HEK293 (cell line): ENCODE measurements around the gene CAND1.

Source experiments
- EGR2 ChIP-seq: fragments of 450-650 bp; formaldehyde crosslinking; IDR thresholded peaks from 2 replicates; pipeline ENCODE4 v1.5.1; 2016; ENCODE audit warnings: low read depth, missing biosample characterization, missing genetic modification characterization
- GLI2 ChIP-seq: fragments of 450-650 bp; formaldehyde crosslinking; IDR thresholded peaks from 2 replicates; pipeline ENCODE4; 2017; ENCODE audit warnings: missing biosample characterization, missing genetic modification characterization, low read depth, borderline replicate concordance
- KLF8 ChIP-seq: fragments of 450-650 bp; formaldehyde crosslinking; IDR thresholded peaks from 2 replicates; pipeline ENCODE4 v1.5.1; 2016; ENCODE audit warnings: missing biosample characterization, missing genetic modification characterization
- MYNN ChIP-seq: fragments of 450-650 bp; formaldehyde crosslinking; IDR thresholded peaks from 2 replicates; pipeline ENCODE4 v1.5.1; 2016; ENCODE audit warnings: missing biosample characterization, missing genetic modification characterization, borderline replicate concordance
- PRDM1 ChIP-seq: fragments of 450-650 bp; formaldehyde crosslinking; IDR thresholded peaks from 2 replicates; pipeline ENCODE4; 2016; ENCODE audit warnings: missing biosample characterization, missing genetic modification characterization
- SP2 ChIP-seq: fragments of 450-650 bp; formaldehyde crosslinking; IDR thresholded peaks from 2 replicates; pipeline ENCODE4 v1.5.1; 2016; ENCODE audit warnings: missing biosample characterization, missing genetic modification characterization
- SP3 ChIP-seq: fragments of 450-650 bp; formaldehyde crosslinking; IDR thresholded peaks from 2 replicates; pipeline ENCODE4 v1.5.1; 2016; ENCODE audit warnings: missing biosample characterization, missing genetic modification characterization
- ZEB2 ChIP-seq: fragments of 450-650 bp; formaldehyde crosslinking; IDR thresholded peaks from 2 replicates; pipeline ENCODE4 v1.5.1; 2016; ENCODE audit warnings: missing biosample characterization, missing genetic modification characterization
- ZIC2 ChIP-seq: fragments of 450-650 bp; formaldehyde crosslinking; IDR thresholded peaks from 2 replicates; pipeline ENCODE4 v1.5.1; 2016; ENCODE audit warnings: missing biosample characterization, missing genetic modification characterization
- ZNF155 ChIP-seq: fragments of 450-650 bp; formaldehyde crosslinking; IDR thresholded peaks from 2 replicates; pipeline ENCODE4 v1.5.1; 2016; ENCODE audit warnings: missing biosample characterization, missing genetic modification characterization
- ZNF211 ChIP-seq: fragments of 450-650 bp; formaldehyde crosslinking; IDR thresholded peaks from 2 replicates; pipeline ENCODE4 v1.5.1; 2016; ENCODE audit warnings: low read depth, missing biosample characterization, missing genetic modification characterization
- ZNF24 ChIP-seq: fragments of 450-650 bp; formaldehyde crosslinking; IDR thresholded peaks from 2 replicates; pipeline ENCODE4 v1.5.1; 2016; ENCODE audit warnings: missing biosample characterization, missing genetic modification characterization
- ZNF248 ChIP-seq: fragments of 450-650 bp; formaldehyde crosslinking; IDR thresholded peaks from 2 replicates; pipeline ENCODE4 v1.5.1; 2017; ENCODE audit warnings: missing biosample characterization, missing genetic modification characterization
- ZNF302 ChIP-seq: fragments of 450-650 bp; formaldehyde crosslinking; IDR thresholded peaks from 2 replicates; pipeline ENCODE4 v1.5.1; 2016; ENCODE audit warnings: missing biosample characterization, missing genetic modification characterization, low read depth
- ZNF514 ChIP-seq: fragments of 450-650 bp; formaldehyde crosslinking; IDR thresholded peaks from 2 replicates; pipeline ENCODE4 v1.5.1; 2016; ENCODE audit warnings: missing biosample characterization, missing genetic modification characterization
- ZNF521 ChIP-seq: fragments of 450-650 bp; formaldehyde crosslinking; IDR thresholded peaks from 2 replicates; pipeline ENCODE4 v1.5.1; 2017; ENCODE audit warnings: missing biosample characterization, mild to moderate bottlenecking, missing genetic modification characterization
- ZNF624 ChIP-seq: fragments of 450-650 bp; formaldehyde crosslinking; IDR thresholded peaks from 2 replicates; pipeline ENCODE4 v1.5.1; 2017; ENCODE audit warnings: missing biosample characterization, missing genetic modification characterization
- ZNF660 ChIP-seq: fragments of 450-650 bp; IDR thresholded peaks from 2 replicates; pipeline ENCODE4 v1.5.1; 2018; ENCODE audit warnings: missing biosample characterization, mild to moderate bottlenecking, missing genetic modification characterization
- ZNF76 ChIP-seq: fragments of 450-650 bp; formaldehyde crosslinking; IDR thresholded peaks from 2 replicates; pipeline ENCODE4; 2016; ENCODE audit warnings: low read depth, missing biosample characterization, missing genetic modification characterization, borderline replicate concordance
- ZNF843 ChIP-seq: fragments of 450-650 bp; formaldehyde crosslinking; IDR thresholded peaks from 2 replicates; pipeline ENCODE4 v1.5.1; 2016; ENCODE audit warnings: missing biosample characterization, missing genetic modification characterization
- TF ChIP-seq, protein P1 (sequence below): fragments of 450-650 bp; formaldehyde crosslinking; IDR thresholded peaks from 2 replicates; pipeline ENCODE4 v1.5.1; 2016; ENCODE audit warnings: missing biosample characterization, missing genetic modification characterization
- TF ChIP-seq, protein P2 (sequence below): fragments of 450-650 bp; formaldehyde crosslinking; IDR thresholded peaks from 2 replicates; pipeline ENCODE4 v1.5.1; 2016; ENCODE audit warnings: missing biosample characterization, missing genetic modification characterization, low read depth
- TF ChIP-seq, protein P3 (sequence below): fragments of 450-650 bp; formaldehyde crosslinking; IDR thresholded peaks from 2 replicates; pipeline ENCODE4 v1.5.1; 2016; ENCODE audit warnings: missing biosample characterization, missing genetic modification characterization
- TF ChIP-seq, protein P4 (sequence below): fragments of 450-650 bp; formaldehyde crosslinking; IDR thresholded peaks from 2 replicates; pipeline ENCODE4 v1.5.1; 2016; ENCODE audit warnings: missing biosample characterization, missing genetic modification characterization
- TF ChIP-seq, protein P5 (sequence below): fragments of 450-650 bp; formaldehyde crosslinking; IDR thresholded peaks from 2 replicates; pipeline ENCODE4 v1.5.1; 2016; ENCODE audit warnings: missing biosample characterization, missing genetic modification characterization
- TF ChIP-seq, protein P6 (sequence below): fragments of 450-650 bp; IDR thresholded peaks from 2 replicates; pipeline ENCODE4 v1.5.1; 2018; ENCODE audit warnings: missing biosample characterization, missing genetic modification characterization
- TF ChIP-seq, protein P7 (sequence below): fragments of 450-650 bp; formaldehyde crosslinking; IDR thresholded peaks from 2 replicates; pipeline ENCODE4 v1.5.1; 2016; ENCODE audit warnings: missing biosample characterization, missing genetic modification characterization
- TF ChIP-seq, protein P8 (sequence below): fragments of 450-650 bp; formaldehyde crosslinking; IDR thresholded peaks from 2 replicates; pipeline ENCODE4 v1.5.1; 2017; ENCODE audit warnings: missing biosample characterization, mild to moderate bottlenecking, missing genetic modification characterization, moderate library complexity

Gene CAND1

DNA sequence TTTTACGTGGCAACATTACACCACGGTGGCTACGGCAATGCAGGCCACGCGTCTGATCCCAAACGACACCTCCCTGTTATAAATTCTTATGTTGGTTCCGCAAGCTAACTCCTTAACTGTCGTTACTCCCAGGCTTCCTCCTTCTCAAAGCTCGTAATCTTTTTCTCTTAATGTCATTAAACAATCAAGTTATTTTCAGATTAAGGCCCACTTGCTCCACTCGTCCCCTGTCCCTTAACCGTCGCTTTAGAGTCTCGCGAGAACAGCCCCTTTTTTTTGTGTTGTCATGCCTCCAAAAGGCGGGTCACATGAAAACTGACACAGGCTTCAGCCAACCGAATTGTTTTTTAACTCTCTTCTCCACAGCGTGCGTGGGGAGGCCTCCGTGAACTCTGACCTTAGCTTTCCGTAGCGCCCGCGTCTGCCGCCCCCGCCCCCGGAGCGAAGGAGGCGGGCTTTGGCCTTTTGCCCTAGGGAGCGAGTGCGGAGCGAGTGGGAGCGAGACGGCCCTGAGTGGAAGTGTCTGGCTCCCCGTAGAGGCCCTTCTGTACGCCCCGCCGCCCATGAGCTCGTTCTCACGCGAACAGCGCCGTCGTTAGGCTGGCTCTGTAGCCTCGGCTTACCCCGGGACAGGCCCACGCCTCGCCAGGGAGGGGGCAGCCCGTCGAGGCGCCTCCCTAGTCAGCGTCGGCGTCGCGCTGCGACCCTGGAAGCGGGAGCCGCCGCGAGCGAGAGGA lies at the start of gene CAND1 (continued):
- TF ChIP-seq, protein P1, sequence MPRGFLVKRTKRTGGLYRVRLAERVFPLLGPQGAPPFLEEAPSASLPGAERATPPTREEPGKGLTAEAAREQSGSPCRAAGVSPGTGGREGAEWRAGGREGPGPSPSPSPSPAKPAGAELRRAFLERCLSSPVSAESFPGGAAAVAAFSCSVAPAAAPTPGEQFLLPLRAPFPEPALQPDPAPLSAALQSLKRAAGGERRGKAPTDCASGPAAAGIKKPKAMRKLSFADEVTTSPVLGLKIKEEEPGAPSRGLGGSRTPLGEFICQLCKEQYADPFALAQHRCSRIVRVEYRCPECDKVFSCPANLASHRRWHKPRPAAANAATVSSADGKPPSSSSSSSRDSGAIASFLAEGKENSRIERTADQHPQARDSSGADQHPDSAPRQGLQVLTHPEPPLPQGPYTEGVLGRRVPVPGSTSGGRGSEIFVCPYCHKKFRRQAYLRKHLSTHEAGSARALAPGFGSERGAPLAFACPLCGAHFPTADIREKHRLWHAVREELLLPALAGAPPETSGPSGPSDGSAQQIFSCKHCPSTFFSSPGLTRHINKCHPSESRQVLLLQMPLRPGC (tag by site-specific recombination), result 0 out of 2 replicates have a peak, but pooled peaks have one; percentile 15
- TF ChIP-seq, protein P2, sequence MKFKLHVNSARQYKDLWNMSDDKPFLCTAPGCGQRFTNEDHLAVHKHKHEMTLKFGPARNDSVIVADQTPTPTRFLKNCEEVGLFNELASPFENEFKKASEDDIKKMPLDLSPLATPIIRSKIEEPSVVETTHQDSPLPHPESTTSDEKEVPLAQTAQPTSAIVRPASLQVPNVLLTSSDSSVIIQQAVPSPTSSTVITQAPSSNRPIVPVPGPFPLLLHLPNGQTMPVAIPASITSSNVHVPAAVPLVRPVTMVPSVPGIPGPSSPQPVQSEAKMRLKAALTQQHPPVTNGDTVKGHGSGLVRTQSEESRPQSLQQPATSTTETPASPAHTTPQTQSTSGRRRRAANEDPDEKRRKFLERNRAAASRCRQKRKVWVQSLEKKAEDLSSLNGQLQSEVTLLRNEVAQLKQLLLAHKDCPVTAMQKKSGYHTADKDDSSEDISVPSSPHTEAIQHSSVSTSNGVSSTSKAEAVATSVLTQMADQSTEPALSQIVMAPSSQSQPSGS (tag by site-specific recombination), result peak; percentile 79
- peak; percentile 19; the same call in 1 of the 2 replicates for TF ChIP-seq ZNF660 (tag by site-specific recombination)
- no peak for TF ChIP-seq ZNF624 (tag by site-specific recombination)
- TF ChIP-seq ZNF155 (tag by site-specific recombination), result no peak
- peak; percentile 44; the same call in 1 of the 2 replicates for TF ChIP-seq ZNF76
- peak; percentile 98 for TF ChIP-seq SP3
- peak; percentile 94 for TF ChIP-seq SP2
- TF ChIP-seq, protein P3, sequence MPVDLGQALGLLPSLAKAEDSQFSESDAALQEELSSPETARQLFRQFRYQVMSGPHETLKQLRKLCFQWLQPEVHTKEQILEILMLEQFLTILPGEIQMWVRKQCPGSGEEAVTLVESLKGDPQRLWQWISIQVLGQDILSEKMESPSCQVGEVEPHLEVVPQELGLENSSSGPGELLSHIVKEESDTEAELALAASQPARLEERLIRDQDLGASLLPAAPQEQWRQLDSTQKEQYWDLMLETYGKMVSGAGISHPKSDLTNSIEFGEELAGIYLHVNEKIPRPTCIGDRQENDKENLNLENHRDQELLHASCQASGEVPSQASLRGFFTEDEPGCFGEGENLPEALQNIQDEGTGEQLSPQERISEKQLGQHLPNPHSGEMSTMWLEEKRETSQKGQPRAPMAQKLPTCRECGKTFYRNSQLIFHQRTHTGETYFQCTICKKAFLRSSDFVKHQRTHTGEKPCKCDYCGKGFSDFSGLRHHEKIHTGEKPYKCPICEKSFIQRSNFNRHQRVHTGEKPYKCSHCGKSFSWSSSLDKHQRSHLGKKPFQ, result no peak
- TF ChIP-seq ZEB2, result peak; percentile 92
- TF ChIP-seq, protein P4, sequence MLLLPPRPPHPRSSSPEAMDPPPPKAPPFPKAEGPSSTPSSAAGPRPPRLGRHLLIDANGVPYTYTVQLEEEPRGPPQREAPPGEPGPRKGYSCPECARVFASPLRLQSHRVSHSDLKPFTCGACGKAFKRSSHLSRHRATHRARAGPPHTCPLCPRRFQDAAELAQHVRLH (tag by site-specific recombination), result peak; percentile 69
- TF ChIP-seq ZNF302 (tag by site-specific recombination), result no peak
- peak; percentile 86 for TF ChIP-seq KLF8 (tag by site-specific recombination)
- peak; percentile 63; the same call in 1 of the 2 replicates for TF ChIP-seq PRDM1
- TF ChIP-seq, protein P5, sequence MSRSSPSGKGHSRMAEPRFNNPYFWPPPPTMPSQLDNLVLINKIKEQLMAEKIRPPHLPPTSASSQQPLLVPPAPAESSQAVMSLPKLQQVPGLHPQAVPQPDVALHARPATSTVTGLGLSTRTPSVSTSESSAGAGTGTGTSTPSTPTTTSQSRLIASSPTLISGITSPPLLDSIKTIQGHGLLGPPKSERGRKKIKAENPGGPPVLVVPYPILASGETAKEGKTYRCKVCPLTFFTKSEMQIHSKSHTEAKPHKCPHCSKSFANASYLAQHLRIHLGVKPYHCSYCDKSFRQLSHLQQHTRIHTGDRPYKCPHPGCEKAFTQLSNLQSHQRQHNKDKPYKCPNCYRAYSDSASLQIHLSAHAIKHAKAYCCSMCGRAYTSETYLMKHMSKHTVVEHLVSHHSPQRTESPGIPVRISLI (tag by site-specific recombination), result peak; percentile 100
- peak; percentile 19; the same call in 1 of the 2 replicates for TF ChIP-seq ZNF843 (tag by site-specific recombination)
- no peak for TF ChIP-seq ZNF521 (tag by site-specific recombination)
- TF ChIP-seq, protein P6, sequence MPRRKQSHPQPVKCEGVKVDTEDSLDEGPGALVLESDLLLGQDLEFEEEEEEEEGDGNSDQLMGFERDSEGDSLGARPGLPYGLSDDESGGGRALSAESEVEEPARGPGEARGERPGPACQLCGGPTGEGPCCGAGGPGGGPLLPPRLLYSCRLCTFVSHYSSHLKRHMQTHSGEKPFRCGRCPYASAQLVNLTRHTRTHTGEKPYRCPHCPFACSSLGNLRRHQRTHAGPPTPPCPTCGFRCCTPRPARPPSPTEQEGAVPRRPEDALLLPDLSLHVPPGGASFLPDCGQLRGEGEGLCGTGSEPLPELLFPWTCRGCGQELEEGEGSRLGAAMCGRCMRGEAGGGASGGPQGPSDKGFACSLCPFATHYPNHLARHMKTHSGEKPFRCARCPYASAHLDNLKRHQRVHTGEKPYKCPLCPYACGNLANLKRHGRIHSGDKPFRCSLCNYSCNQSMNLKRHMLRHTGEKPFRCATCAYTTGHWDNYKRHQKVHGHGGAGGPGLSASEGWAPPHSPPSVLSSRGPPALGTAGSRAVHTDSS, result 0 out of 2 replicates have a peak, but pooled peaks have one; percentile 18
- TF ChIP-seq, protein P7, sequence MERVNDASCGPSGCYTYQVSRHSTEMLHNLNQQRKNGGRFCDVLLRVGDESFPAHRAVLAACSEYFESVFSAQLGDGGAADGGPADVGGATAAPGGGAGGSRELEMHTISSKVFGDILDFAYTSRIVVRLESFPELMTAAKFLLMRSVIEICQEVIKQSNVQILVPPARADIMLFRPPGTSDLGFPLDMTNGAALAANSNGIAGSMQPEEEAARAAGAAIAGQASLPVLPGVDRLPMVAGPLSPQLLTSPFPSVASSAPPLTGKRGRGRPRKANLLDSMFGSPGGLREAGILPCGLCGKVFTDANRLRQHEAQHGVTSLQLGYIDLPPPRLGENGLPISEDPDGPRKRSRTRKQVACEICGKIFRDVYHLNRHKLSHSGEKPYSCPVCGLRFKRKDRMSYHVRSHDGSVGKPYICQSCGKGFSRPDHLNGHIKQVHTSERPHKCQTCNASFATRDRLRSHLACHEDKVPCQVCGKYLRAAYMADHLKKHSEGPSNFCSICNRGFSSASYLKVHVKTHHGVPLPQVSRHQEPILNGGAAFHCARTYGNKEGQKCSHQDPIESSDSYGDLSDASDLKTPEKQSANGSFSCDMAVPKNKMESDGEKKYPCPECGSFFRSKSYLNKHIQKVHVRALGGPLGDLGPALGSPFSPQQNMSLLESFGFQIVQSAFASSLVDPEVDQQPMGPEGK (tag by site-specific recombination), result peak; percentile 100
- no peak for TF ChIP-seq MYNN
- peak; percentile 98 for TF ChIP-seq EGR2 (tag by site-specific recombination)
- TF ChIP-seq, protein P8, sequence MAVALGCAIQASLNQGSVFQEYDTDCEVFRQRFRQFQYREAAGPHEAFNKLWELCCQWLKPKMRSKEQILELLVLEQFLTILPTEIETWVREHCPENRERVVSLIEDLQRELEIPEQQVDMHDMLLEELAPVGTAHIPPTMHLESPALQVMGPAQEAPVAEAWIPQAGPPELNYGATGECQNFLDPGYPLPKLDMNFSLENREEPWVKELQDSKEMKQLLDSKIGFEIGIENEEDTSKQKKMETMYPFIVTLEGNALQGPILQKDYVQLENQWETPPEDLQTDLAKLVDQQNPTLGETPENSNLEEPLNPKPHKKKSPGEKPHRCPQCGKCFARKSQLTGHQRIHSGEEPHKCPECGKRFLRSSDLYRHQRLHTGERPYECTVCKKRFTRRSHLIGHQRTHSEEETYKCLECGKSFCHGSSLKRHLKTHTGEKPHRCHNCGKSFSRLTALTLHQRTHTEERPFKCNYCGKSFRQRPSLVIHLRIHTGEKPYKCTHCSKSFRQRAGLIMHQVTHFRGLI (tag by site-specific recombination), result no peak
- TF ChIP-seq ZNF211 (tag by site-specific recombination), result no peak
- peak; percentile 19; the same call in 1 of the 2 replicates for TF ChIP-seq ZNF24 (tag by site-specific recombination)
- no peak for TF ChIP-seq ZNF514 (tag by site-specific recombination)
- no peak for TF ChIP-seq ZNF248 (tag by site-specific recombination)
- TF ChIP-seq GLI2, result no peak
- TF ChIP-seq ZIC2, result peak; percentile 95
